Measurements from ENCODE around the gene AKAP8L. TPM values are rescaled to one million over a fixed set of nuclear protein-coding genes. Genes with fewer than 3 reads are reported as not detected.

AKAP8L gene
- total and polyA plus RNA-seq, 12 donors = 48.3 to 652 (median 131) TPM

DNA sequence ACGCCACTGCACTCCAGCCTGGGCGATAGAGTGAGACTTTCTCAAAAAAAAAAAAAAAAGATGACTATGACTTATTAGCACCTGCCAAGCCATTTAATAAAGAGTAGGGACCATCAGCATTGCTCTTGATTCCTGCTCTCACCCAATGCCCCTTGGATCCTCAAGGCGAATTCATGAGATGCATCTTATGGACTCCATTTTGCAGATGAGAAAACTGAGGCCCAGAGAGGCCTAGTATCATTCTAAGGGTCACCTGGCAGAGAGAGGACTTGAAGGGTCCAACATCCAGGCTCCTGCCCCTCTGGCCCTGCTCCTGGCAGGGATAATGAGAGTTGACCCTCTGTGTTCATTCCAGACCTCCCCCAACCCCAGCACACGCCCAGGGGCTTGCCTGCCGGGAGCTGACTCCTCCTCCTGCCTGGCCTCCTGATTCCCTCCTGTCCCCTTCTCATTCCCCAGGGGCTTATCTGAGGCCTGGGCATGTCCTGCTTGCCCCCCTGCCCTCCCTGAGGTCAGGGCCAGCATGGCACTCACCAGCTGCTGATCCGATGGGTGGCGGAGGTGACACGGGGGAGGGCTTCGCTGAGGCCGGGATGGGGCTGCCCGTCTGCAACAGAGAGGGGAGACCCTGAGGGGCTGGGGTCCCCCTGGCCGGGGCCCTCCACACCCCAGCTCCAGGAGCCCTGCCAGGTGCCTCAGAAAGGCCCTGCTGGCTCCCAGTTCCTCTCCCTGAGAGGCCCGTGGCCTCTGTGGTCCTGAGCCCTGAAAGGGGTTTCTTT, 23.5 kb upstream of the AKAP8L start:
- Histone ChIP-seq H3K9me3 (replicated peaks in 1 of 3) (no peaks in the 10 kb centered on the region), H3K4me1 (replicated peaks in 1 of 2) (no peaks in the 10 kb centered on the region), H3K27me3 (no peaks in the 10 kb centered on the region), H3K27ac (no peak overlapping the region), H3K36me3 (replicated peaks in 1 of 2) (no peaks in the 10 kb centered on the region), H3K4me3 (no peak overlapping the region)
- no peak for TF ChIP-seq POLR2A (IDR thresholded peaks at IDR 0.05)
- TF ChIP-seq, protein P1, sequence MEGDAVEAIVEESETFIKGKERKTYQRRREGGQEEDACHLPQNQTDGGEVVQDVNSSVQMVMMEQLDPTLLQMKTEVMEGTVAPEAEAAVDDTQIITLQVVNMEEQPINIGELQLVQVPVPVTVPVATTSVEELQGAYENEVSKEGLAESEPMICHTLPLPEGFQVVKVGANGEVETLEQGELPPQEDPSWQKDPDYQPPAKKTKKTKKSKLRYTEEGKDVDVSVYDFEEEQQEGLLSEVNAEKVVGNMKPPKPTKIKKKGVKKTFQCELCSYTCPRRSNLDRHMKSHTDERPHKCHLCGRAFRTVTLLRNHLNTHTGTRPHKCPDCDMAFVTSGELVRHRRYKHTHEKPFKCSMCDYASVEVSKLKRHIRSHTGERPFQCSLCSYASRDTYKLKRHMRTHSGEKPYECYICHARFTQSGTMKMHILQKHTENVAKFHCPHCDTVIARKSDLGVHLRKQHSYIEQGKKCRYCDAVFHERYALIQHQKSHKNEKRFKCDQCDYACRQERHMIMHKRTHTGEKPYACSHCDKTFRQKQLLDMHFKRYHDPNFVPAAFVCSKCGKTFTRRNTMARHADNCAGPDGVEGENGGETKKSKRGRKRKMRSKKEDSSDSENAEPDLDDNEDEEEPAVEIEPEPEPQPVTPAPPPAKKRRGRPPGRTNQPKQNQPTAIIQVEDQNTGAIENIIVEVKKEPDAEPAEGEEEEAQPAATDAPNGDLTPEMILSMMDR (IDR thresholded peaks at IDR 0.05) = no peak
- 76 to 89% (median 80%) methylated on average over 5 to 13 of the region's 13 CpGs for WGBS, 4 donors
- intact Hi-C loops (cut with DNase I) = no loop called here
- peak in 1 of 7 donors; percentile 14 for DNase-seq

DNA sequence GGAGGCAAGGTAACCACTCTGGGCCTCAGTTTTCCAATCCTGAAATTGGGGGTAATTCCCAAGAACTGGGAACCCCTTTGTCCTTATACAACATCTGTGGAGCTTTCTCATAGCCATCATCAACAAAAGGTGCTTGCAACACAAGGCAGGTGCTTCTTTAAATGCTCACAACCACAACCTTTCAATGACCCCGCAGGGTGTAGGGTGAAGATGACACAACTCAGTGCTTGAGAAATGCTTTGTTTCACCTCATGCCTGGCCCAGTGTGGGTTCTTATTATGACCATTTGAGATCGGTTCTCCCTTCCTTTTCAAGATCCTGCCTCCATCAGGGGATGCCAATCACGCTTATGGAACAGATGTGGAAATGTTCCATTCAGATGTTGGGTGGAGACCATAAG, 22.5 kb upstream of the AKAP8L start:
- TF ChIP-seq POLR2A (IDR thresholded peaks at IDR 0.05) = no peak
- TF ChIP-seq, protein P1 (IDR thresholded peaks at IDR 0.05) = no peak
- no peak overlapping the region for H3K27ac ChIP-seq
- no peak for DNase-seq
- no peaks in the 10 kb centered on the region for H3K27me3 ChIP-seq
- H3K4me3 ChIP-seq = no peak overlapping the region
- WGBS, 4 donors = 90 to 100% (median 93%) methylated on average over 3 of the region's 3 CpGs
- no peaks in the 10 kb centered on the region for H3K4me1 ChIP-seq (replicated peaks in 1 of 2)
- H3K36me3 ChIP-seq (replicated peaks in 1 of 2) = no peaks in the 10 kb centered on the region
- no peaks in the 10 kb centered on the region for H3K9me3 ChIP-seq (replicated peaks in 1 of 3)
- intact Hi-C loops (cut with DNase I) = no loop called here

DNA sequence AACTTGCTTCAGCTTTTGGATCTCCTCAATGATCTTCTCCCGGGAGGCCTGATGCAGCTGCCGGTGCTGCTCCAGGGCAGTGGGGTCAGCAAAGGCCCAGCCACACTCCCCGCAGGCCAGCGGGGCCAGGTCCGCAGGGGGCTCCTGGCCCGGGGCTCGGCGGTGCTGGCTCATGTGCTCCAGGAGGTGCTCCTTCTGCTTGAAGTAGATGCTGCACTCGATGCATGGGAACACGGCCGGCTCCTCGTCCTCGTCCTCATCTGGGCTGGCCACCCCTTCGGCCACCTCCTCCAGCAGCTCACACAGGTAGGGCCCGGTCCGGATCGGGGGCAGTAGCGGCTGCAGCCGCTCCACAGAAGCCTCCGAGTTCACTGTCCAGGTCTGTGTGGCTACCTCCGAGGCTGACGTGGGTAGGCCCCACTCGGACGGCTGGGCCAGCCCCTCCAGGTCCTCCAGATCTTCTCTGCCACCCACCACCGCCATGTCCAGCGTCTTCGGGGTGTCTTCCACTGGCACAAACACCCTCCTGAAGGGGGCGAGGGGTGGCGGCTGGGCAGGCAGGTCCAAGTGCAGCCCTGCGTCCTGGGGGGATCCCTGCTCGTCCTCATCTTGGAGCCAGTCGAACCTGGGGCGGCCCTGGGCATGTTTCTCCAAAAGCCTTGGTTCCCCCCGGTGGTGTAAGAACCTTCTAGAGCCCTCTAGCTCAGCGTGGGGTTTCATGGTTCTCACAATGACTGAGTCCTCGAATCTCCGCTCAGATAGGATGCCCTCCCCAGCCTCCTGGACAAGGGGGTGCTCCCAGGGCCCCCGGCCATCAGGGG, 21.2 kb upstream of the AKAP8L start:
- H3K27ac ChIP-seq = no peak overlapping the region
- intact Hi-C loops (cut with DNase I) = no loop called here
- no peaks in the 10 kb centered on the region for H3K36me3 ChIP-seq (replicated peaks in 1 of 2)
- H3K27me3 ChIP-seq = no peaks in the 10 kb centered on the region
- no peaks in the 10 kb centered on the region for H3K9me3 ChIP-seq (replicated peaks in 1 of 3)
- DNase-seq = peak in 1 of 7 donors; percentile 16
- TF ChIP-seq, protein P1 (IDR thresholded peaks at IDR 0.05) = no peak
- no peak for TF ChIP-seq POLR2A (IDR thresholded peaks at IDR 0.05)
- no peaks in the 10 kb centered on the region for H3K4me1 ChIP-seq (replicated peaks in 1 of 2)
- WGBS, 4 donors = 92 to 95% (median 92%) methylated on average over 17 to 38 of the region's 38 CpGs
- H3K4me3 ChIP-seq = no peak overlapping the region

DNA sequence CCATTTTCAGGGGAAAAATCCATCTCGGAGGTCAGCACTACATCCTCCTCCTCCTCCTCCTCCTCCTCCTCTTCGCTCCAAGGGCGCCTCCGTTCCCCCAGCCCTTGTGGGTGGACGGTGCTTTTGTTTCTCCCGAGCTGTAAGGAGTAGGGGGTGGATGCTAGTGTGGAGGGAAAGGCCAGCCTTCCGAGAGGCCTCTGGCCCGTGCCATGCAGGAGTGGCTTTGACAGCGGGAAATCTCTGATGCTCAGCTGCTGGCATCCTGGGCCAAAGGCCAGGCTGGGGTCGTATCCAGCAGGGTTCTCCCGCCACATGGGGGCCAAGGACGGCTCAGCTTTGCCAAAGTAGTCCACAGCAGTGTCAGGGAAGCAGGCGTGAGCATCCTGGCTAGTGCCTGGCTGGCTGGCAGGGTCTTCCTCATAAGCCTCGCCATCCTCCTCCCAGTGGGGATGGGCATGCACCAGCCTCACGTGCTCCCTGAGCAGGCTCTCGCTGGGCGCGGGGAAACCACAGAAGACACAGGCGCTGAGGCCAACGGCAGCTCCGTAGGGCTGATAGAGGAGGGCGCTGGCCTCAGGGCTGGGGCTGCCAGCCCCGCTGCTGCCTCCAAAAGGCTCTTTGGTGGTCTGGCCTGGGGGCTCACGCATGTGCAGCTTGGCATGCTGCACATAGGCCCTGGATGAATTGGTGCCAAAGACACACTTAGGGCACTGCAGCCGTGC, 20.5 kb upstream of the AKAP8L start:
- WGBS, 4 donors = 74 to 86% (median 85%) methylated on average over 9 to 25 of the region's 25 CpGs
- intact Hi-C loops (cut with DNase I) = no loop called here

More for the DNA sequence above, 20.5 kb upstream of the AKAP8L start:
- no peak overlapping the region for H3K4me3 ChIP-seq
- peak in 1 of 7 donors; percentile 13 for DNase-seq
- H3K36me3 ChIP-seq (replicated peaks in 1 of 2) = no peaks in the 10 kb centered on the region
- TF ChIP-seq POLR2A (IDR thresholded peaks at IDR 0.05) = no peak
- TF ChIP-seq, protein P1 (IDR thresholded peaks at IDR 0.05) = no peak
- H3K27ac ChIP-seq = no peak overlapping the region
- no peaks in the 10 kb centered on the region for H3K9me3 ChIP-seq (replicated peaks in 1 of 3)
- no peaks in the 10 kb centered on the region for H3K27me3 ChIP-seq
- H3K4me1 ChIP-seq (replicated peaks in 1 of 2) = no peaks in the 10 kb centered on the region
